Sigmoid colon (tissue), 7 donors: ENCODE data around the gene PTGR3. TPM values are rescaled to one million over a fixed set of nuclear protein-coding genes. Genes with fewer than 3 reads are reported as not detected.
A peak's percentile ranks its signal among the peaks of the same experiment; 100 is the strongest.

Source experiments
- DNase-seq: peaks from one replicate; pipeline ENCODE4 v3.0.0-alpha.2; 2019
- H3K27ac ChIP-seq, 4 donors: fragments of 200-600 bp; sonication (generic); one replicate each; pipeline ENCODE4 v1.5.1; 2016 to 2019; ENCODE audit warnings: mild to moderate bottlenecking in 1 of 4
- H3K27me3 ChIP-seq, 3 donors: fragments of 200-600 bp; sonication (generic); one replicate each; pipeline ENCODE4 v1.5.1; 2019; ENCODE audit warnings: mild to moderate bottlenecking in 1 of 3
- H3K36me3 ChIP-seq, 4 donors: fragments of 200-600 bp; sonication (generic); one replicate each; pipeline ENCODE4 v1.5.1; 2016 to 2019
- H3K4me1 ChIP-seq, 4 donors: fragments of 200-600 bp; sonication (generic); one replicate each; pipeline ENCODE4 v1.5.1; 2017 to 2019
- H3K4me3 ChIP-seq, 4 donors: fragments of 200-600 bp; sonication (generic); one replicate each; pipeline ENCODE4 v1.5.1; 2017 to 2019; ENCODE audit warnings: mild to moderate bottlenecking in 2 of 4, moderate library complexity in 1 of 4
- H3K9me3 ChIP-seq, 4 donors: fragments of 200-600 bp in 3 of 4; sonication (generic) in 3 of 4; one replicate each; pipeline versions ENCODE4 v1.5.1 to v1.6.1; 2013 to 2019
- EP300 ChIP-seq, 4 donors: sonication (generic); formaldehyde crosslinking; IDR thresholded peaks; one replicate each; pipeline ENCODE4 v1.6.1; 2017; ENCODE audit warnings: antibody characterized with exemption in 4 of 4
- POLR2A ChIP-seq, 2 donors: fragments of 450-650 bp; IDR thresholded peaks; one replicate each; pipeline ENCODE4 v1.6.1; 2016; ENCODE audit warnings: antibody characterized with exemption in 2 of 2, mild to moderate bottlenecking in 2 of 2, moderate library complexity in 2 of 2
- POLR2AphosphoS5 ChIP-seq, 4 donors: sonication (generic); formaldehyde crosslinking; IDR thresholded peaks; one replicate each; pipeline ENCODE4 v1.6.1; 2017; ENCODE audit warnings: antibody characterized with exemption in 4 of 4
- WGBS, 2 donors: extraction: QIAGEN DNeasy Blood & Tissue Kit; methylation state at CpG; one replicate each; pipeline ENCODE4 v1.1.7; 2013; 5-methylcytosine and 5-hydroxymethylcytosine counted together
- intact Hi-C: fragments of 100-400 bp; cut with DNase I; formaldehyde crosslinking; loops from one replicate; pipeline ENCODE4 v1.15.1; 2023
- polyA plus RNA-seq, 3 donors: library from polyadenylated mRNA; stranded (reverse); fragments of 200-250 nt; gene quantifications; one replicate each; pipeline ENCODE4 v1.2.3, GENCODE V29; 2013
- total RNA-seq, 4 donors: library from RNA; depleted of rRNA; stranded (reverse); fragments of >200 nt; gene quantifications; one replicate each; pipeline ENCODE4 v1.1.0, GENCODE V29; 2016
- TF ChIP-seq, protein P1 (sequence below), 4 experiments: fragments of 450-650 bp in 3 of 4; fragments of 200-600 bp in 1 of 4; IDR thresholded peaks; one replicate each; pipeline ENCODE4 v1.5.1; 2016 to 2019; ENCODE audit warnings: antibody characterized with exemption in 4 of 4, mild to moderate bottlenecking in 3 of 4, moderate library complexity in 2 of 4
- donor health status: healthy with polysubstance abuse.
- donor health status: Bipolar disorder and iron deficiency.
- donor health status: healthy.

Gene PTGR3
- total and polyA plus RNA-seq, 7 donors: 22.7 to 33.8 (median 25.7) TPM

GRCh38 chr18:75211953-75212750 is 3.2 kb upstream of the PTGR3 start:
- H3K4me1 ChIP-seq: peaks cover 0 to 59% (median 48%) of the 10 kb centered on the region in 4 donors
- intact Hi-C loops: loop anchor here (5.0 kb wide), 3 partner anchors 35 to 1140 kb away; no protein-coding TSS in a partner anchor
- H3K9me3 ChIP-seq: no peaks in the 10 kb centered on the region
- no peaks in the 10 kb centered on the region for H3K36me3 ChIP-seq
- 1 to 3% methylated on average over 38 of the region's 38 CpGs for WGBS, 2 donors
- TF ChIP-seq EP300 (IDR thresholded peaks at IDR 0.05) (peak in 1 of 4 donors; percentile 26), POLR2AphosphoS5 (IDR thresholded peaks at IDR 0.05) (peak; percentile 32 to 72 (median 55))
- TF ChIP-seq, protein P1, sequence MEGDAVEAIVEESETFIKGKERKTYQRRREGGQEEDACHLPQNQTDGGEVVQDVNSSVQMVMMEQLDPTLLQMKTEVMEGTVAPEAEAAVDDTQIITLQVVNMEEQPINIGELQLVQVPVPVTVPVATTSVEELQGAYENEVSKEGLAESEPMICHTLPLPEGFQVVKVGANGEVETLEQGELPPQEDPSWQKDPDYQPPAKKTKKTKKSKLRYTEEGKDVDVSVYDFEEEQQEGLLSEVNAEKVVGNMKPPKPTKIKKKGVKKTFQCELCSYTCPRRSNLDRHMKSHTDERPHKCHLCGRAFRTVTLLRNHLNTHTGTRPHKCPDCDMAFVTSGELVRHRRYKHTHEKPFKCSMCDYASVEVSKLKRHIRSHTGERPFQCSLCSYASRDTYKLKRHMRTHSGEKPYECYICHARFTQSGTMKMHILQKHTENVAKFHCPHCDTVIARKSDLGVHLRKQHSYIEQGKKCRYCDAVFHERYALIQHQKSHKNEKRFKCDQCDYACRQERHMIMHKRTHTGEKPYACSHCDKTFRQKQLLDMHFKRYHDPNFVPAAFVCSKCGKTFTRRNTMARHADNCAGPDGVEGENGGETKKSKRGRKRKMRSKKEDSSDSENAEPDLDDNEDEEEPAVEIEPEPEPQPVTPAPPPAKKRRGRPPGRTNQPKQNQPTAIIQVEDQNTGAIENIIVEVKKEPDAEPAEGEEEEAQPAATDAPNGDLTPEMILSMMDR (IDR thresholded peaks at IDR 0.05): no peak
- peak overlapping the region; percentile 86 to 96 (median 92) for H3K27ac ChIP-seq
- H3K4me3 ChIP-seq: peak overlapping the region; percentile 72 to 100 (median 85)
- peak; percentile 80 for DNase-seq
- no peaks in the 10 kb centered on the region for H3K27me3 ChIP-seq

DNA sequence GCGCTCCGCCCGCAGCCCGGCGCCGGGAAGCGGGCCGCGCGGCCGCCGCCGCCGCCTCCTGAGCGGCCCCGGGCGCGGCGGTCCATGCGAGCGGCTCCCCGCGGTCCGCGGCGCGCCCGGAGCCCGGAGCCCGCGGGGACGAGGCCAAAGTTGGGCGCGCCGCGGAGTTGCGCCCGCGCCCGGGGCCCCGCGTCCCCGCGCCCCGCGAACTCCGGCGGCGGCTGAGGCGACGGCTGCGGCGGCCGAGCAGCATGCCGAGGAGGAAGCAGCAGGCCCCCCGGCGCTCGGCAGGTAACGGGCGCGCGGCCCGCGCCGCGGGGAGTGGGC is 2.6 kb upstream of the PTGR3 start:
- WGBS, 2 donors: 0 to 1% methylated on average over 66 of the region's 66 CpGs
- H3K27me3 ChIP-seq: no peaks in the 10 kb centered on the region
- H3K4me3 ChIP-seq: peak overlapping the region; percentile 72 to 100 (median 85)
- TF ChIP-seq POLR2A (IDR thresholded peaks at IDR 0.05): no peak
- TF ChIP-seq, protein P1 (IDR thresholded peaks at IDR 0.05): no peak
- no peak for TF ChIP-seq POLR2AphosphoS5 (IDR thresholded peaks at IDR 0.05)
- no peak for TF ChIP-seq EP300 (IDR thresholded peaks at IDR 0.05)
- H3K36me3 ChIP-seq: no peaks in the 10 kb centered on the region
- intact Hi-C loops: loop anchor here (5.0 kb wide), 3 partner anchors 36 to 1141 kb away; no protein-coding TSS in a partner anchor
- no peaks in the 10 kb centered on the region for H3K9me3 ChIP-seq
- no peak for DNase-seq
- H3K27ac ChIP-seq: peak overlapping the region; percentile 86 to 96 (median 92)
- peaks cover 0 to 59% (median 48%) of the 10 kb centered on the region in 4 donors for H3K4me1 ChIP-seq

DNA sequence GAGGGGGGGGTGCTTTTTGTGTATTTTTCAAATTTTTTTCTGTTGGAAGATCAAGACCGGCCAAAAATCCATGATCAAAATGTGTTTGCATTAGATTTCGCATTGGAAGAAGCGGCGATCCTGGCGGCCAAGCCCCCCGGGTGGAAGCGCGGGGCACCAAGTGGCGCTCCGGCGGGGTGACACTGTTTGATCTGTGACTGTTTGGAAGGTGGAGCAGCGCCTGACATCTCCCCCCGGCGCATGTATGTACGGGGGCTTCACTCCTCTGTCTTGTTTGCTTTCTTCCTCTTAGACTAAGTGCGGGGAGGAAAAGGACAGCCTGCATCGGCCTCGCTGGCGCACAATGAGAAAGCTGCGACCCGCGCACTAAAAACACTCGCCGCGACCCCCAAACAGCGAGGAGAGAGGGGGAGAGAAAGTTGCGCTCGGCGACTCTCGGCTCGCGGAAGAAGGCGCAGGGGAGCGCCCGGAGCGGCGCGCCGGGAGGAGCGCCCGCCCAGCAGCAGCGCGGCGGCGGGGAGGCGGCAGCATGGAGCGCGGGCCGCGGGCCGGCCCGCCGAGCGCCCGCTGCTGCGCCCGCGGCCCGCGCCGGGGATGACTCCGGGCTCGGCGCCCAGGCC is 2.2 kb upstream of the PTGR3 start:
- no peak for DNase-seq
- intact Hi-C loops: loop anchor here (5.0 kb wide), 3 partner anchors 36 to 1141 kb away; no protein-coding TSS in a partner anchor
- Histone ChIP-seq H3K9me3 (no peaks in the 10 kb centered on the region), H3K27ac (peak overlapping the region; percentile 98 to 99 (median 98)), H3K4me3 (peak overlapping the region; percentile 72 to 100 (median 86)), H3K4me1 (peaks cover 0 to 60% (median 48%) of the 10 kb centered on the region in 4 donors), H3K36me3 (no peaks in the 10 kb centered on the region), H3K27me3 (no peaks in the 10 kb centered on the region)
- TF ChIP-seq EP300 (IDR thresholded peaks at IDR 0.05) (no peak), POLR2A (IDR thresholded peaks at IDR 0.05) (no peak), POLR2AphosphoS5 (IDR thresholded peaks at IDR 0.05) (no peak)
- TF ChIP-seq, protein P1 (IDR thresholded peaks at IDR 0.05): no peak
- WGBS, 2 donors: 0% methylated on average over 64 of the region's 64 CpGs

- peak; percentile 86 for DNase-seq
- peak within 1 kb of the TSS; percentile 98 to 99 (median 98) for H3K27ac ChIP-seq
- H3K36me3 ChIP-seq: no peaks in the 10 kb centered on the region
- TF ChIP-seq POLR2AphosphoS5 (IDR thresholded peaks at IDR 0.05) (peak; percentile 83 to 95 (median 90)), POLR2A (IDR thresholded peaks at IDR 0.05) (peak; percentile 68 to 79), EP300 (IDR thresholded peaks at IDR 0.05) (peak in 1 of 4 donors; percentile 32)
- TF ChIP-seq, protein P1 (IDR thresholded peaks at IDR 0.05): no peak
- intact Hi-C loops: loop anchor here (5.0 kb wide), 3 partner anchors 37 to 1142 kb away; no protein-coding TSS in a partner anchor
- 1 to 2% methylated on average over 15 of the region's 15 CpGs for WGBS, 2 donors
- H3K27me3 ChIP-seq: no peaks in the 10 kb centered on the region
- no peaks in the 10 kb centered on the region for H3K9me3 ChIP-seq
- H3K4me3 ChIP-seq: peak within 1 kb of the TSS; percentile 72 to 100 (median 91)
- H3K4me1 ChIP-seq: peaks cover 0 to 58% (median 48%) of the 10 kb centered on the region in 4 donors
Observed at GRCh38 chr18:75210274-75211001, 1.5 kb upstream of the PTGR3 start, which contains the start of gene TSHZ1. Gene TSHZ1 (plus strand): TSS chr18:75210797. CDS start chr18:75211877, 1,080 bp downstream.
